Measurements from ENCODE around the gene WNT5A.

DNA sequence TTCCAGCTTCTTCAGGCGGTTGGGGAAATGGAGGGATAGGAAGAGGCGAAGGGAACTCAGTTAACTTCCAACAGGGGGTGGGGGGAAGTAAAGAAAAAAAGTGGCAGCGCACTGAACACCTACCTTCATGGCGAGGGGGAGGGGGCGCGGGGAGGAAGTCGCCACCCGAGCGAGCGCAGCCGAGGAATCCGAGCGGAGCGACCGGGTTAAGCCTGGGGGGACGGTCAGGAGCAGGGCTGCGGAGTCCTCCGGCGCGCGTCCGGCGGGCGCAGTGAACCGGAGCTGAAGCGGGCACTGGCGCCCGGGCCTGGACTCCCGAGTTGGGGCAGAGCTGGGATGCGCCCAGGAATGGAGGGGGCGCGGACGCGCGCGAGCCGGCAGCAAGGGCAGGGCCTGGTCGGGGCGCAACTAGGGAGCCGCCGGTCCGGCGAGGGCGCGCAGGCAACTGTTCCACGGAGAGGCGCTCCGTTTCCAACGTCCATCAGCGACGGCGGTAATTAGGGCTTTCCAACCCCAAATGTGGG is at the start of gene WNT5A:
- TF ChIP-seq, protein P1, sequence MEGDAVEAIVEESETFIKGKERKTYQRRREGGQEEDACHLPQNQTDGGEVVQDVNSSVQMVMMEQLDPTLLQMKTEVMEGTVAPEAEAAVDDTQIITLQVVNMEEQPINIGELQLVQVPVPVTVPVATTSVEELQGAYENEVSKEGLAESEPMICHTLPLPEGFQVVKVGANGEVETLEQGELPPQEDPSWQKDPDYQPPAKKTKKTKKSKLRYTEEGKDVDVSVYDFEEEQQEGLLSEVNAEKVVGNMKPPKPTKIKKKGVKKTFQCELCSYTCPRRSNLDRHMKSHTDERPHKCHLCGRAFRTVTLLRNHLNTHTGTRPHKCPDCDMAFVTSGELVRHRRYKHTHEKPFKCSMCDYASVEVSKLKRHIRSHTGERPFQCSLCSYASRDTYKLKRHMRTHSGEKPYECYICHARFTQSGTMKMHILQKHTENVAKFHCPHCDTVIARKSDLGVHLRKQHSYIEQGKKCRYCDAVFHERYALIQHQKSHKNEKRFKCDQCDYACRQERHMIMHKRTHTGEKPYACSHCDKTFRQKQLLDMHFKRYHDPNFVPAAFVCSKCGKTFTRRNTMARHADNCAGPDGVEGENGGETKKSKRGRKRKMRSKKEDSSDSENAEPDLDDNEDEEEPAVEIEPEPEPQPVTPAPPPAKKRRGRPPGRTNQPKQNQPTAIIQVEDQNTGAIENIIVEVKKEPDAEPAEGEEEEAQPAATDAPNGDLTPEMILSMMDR (IDR thresholded peaks at IDR 0.05): no peak
- no peak for TF ChIP-seq EZH2 (IDR thresholded peaks at IDR 0.05; ENCODE audit: borderline replicate concordance, insufficient read depth, low read depth, low read length, poor library complexity, severe bottlenecking)
